Natural killer cell treated with Interleukin-12 subunit alpha and Interleukin-12 subunit beta and Interleukin-15 and Interleukin-18, amount 100 ng/mL, for 72 hours (primary cell): ENCODE results near the gene FAR2. TPM values are rescaled to one million over a fixed set of nuclear protein-coding genes. Genes with fewer than 3 reads are reported as not detected.
"Not testable (repeated sequence)": the region's sequence is repeated elsewhere in the genome, so short reads cannot be mapped to it uniquely, and the experiment has no call there.

Experiments
- ATAC-seq, 2 donors: fragments of 150-1000 bp; cut with Tn5 transposase in 1 of 2; sonication (Bioruptor Pico), chemical (Tn5 transposase) in 1 of 2; 2 replicates each; pipeline ENCODE4 v1.10.0; 2021
- DNase-seq: peaks from one replicate; pipeline ENCODE4 v3.0.0; 2022; ENCODE audit warnings: low spot score
- H3K27ac Mint-ChIP-seq, 2 donors: 1 replicate in 1 of 2; 2 replicates in 1 of 2; pipeline ENCODE4 v1.8.0; 2022; ENCODE audit warnings: mixed read lengths in 2 of 2, mild to moderate bottlenecking in 1 of 2, moderate library complexity in 1 of 2
- H3K27me3 Mint-ChIP-seq, 2 donors: 1 replicate in 1 of 2; 2 replicates in 1 of 2; pipeline ENCODE4 v1.8.0; 2022; ENCODE audit warnings: mixed read lengths in 2 of 2
- H3K36me3 Mint-ChIP-seq: one replicate; pipeline ENCODE4 v1.8.0; 2022; ENCODE audit warnings: mixed read lengths
- H3K4me1 Mint-ChIP-seq, 2 donors: 1 replicate in 1 of 2; 2 replicates in 1 of 2; pipeline ENCODE4 v1.8.0; 2022; ENCODE audit warnings: low read depth in 2 of 2, mixed read lengths in 2 of 2, mild to moderate bottlenecking in 1 of 2
- H3K4me3 Mint-ChIP-seq: one replicate; pipeline ENCODE4 v1.8.0; 2022; ENCODE audit warnings: mixed read lengths
- H3K9me3 Mint-ChIP-seq: 2 replicates; pipeline ENCODE4 v1.8.0; 2022; ENCODE audit warnings: mixed read lengths
- total RNA-seq, 2 donors: library from RNA; stranded (reverse); gene quantifications; one replicate each; pipeline ENCODE4 v1.2.3, GENCODE V29; 2022

Gene FAR2
- total RNA-seq, 2 donors from 2014 or later: 13.5 to 38.4 TPM

DNA sequence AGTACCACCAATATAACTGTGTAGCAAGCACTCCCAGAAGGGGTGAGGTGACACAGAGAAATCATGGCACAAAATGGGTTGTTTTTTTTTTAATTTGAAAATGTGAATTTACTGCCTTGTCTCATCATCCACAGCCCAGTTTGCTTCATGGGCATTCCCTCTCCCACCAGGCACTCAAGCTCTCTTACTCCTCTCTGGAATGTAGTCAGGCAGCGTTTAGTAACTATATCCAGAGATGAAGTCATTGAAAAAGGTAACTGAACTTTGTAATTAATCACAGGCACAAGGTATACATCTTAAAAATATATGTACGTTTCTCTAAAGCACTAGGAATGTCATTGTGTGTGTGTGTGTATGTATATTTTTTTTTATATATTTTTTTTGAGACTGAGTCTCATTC is 91.4 kb downstream of the FAR2 start:
- H3K4me3 Mint-ChIP-seq: no peak overlapping the region

DNA sequence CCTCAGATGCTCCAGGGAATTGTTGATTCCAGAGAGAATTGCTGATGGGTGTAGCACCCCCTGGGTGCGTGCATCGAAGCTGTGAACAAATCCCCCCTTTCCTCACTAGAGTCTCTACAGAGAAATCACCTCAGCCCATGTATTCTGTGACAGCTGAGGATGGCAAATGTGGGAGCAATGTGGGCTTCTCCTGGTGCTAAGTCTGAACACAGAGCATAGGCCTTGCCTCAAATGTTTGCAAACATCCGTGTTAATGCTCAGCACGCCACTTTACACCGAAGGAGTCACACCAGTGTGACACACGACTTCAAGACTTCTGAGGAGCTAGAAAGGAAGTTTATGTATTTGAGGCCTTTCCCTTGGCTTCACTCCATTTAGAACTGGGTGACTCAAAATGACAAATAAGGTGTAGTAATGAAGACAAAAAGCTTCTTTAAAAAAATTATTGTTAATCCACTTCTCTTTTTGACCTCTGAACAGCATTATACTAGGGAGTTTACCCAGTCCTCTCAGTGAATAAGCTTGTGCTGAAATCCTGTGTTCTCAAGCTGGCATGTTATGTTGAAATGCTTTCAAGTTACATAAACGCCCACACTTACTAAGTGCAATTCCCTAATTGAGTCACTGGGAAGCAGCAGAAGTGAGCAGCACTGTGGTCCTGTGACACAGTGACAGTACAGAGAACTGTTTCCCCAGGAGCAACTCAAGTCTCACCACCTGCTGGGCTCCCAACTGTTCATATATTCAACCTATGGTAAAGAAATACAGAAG is 92.9 kb downstream of the FAR2 start:
- Mint-ChIP-seq H3K4me1 (peaks cover 20 to 36% of the 10 kb centered on the region in 2 donors), H3K4me3 (peak overlapping the region; percentile 46), H3K27me3 (no peaks in the 10 kb centered on the region), H3K9me3 (no peaks in the 10 kb centered on the region), H3K36me3 (no peaks in the 10 kb centered on the region), H3K27ac (peak overlapping the region; percentile 76 to 84)
- DNase-seq (peak; percentile 69), ATAC-seq (peak; percentile 93 to 94)

More for the DNA sequence above, 91.4 kb downstream of the FAR2 start:
- Mint-ChIP-seq H3K36me3 (no peaks in the 10 kb centered on the region), H3K27me3 (no peaks in the 10 kb centered on the region), H3K4me1 (peaks cover 20 to 31% of the 10 kb centered on the region in 2 donors), H3K27ac (no peak overlapping the region), H3K9me3 (no peaks in the 10 kb centered on the region)
- no peak for ATAC-seq
- DNase-seq: no peak

DNA sequence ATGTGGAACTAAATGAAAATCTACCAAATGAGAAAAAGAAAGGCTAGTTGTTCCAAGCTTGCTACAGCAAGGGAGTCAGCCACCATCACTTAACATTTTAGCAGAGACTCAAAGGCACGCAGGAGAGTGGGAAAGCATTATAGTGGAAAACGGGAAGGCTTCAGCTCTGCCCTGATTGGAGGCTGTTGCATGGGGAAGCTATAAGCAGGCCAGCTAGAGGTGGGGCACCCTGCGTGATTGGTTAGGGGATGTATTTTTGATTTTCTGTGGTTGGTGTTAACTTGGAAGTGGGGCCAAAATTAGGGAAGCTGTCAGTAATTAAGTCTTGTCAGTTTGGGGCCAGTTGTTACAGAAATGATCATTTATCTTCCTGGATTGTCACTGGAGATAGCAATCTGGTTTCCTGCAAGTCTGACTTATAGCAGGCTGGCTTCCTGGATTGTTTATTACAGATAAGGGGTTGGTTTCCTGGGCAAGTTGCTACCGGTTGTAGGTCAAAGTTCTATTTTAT is 93.9 kb downstream of the FAR2 start:
- no peaks in the 10 kb centered on the region for H3K36me3 Mint-ChIP-seq
- H3K4me1 Mint-ChIP-seq: peaks cover 20 to 36% of the 10 kb centered on the region in 2 donors
- no peaks in the 10 kb centered on the region for H3K27me3 Mint-ChIP-seq
- peak overlapping the region; percentile 46 for H3K4me3 Mint-ChIP-seq
- ATAC-seq (no peak), DNase-seq (no peak)
- H3K27ac Mint-ChIP-seq: peak overlapping the region; percentile 76 to 84
- H3K9me3 Mint-ChIP-seq: no peaks in the 10 kb centered on the region

DNA sequence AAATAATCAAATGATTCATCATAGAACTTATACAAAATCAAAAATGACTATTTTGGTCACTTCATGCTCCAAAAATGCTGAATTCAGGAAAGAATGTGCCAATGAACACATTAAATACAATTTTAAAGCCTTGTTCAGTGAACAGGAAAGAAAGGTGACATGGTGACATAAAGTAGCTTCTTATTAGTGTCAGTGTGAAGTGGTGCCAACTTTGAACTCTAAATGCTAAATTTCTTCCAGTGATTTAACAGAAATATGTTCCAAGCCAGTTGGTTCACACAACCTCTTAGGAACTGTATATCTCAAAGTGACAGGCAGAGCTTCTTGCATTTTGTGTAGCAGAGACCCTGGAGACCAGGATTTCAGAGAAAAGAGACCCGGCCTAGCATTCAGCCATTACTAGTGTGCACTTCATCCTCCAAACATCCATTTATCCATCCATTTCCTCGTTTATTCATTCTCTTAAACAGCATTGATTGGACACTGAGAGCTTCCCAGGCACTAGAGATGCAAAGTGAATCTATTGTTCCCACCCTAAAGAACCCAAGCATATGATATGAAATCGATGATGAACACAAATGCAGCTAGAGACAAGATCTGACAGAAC is 95.2 kb downstream of the FAR2 start:
- Mint-ChIP-seq H3K27me3 (no peaks in the 10 kb centered on the region), H3K4me1 (peaks cover 20 to 36% of the 10 kb centered on the region in 2 donors), H3K9me3 (no peaks in the 10 kb centered on the region), H3K4me3 (no peak overlapping the region), H3K27ac (peak overlapping the region in 1 of 2 donors; percentile 38), H3K36me3 (no peaks in the 10 kb centered on the region)
- ATAC-seq (no peak), DNase-seq (no peak)

DNA sequence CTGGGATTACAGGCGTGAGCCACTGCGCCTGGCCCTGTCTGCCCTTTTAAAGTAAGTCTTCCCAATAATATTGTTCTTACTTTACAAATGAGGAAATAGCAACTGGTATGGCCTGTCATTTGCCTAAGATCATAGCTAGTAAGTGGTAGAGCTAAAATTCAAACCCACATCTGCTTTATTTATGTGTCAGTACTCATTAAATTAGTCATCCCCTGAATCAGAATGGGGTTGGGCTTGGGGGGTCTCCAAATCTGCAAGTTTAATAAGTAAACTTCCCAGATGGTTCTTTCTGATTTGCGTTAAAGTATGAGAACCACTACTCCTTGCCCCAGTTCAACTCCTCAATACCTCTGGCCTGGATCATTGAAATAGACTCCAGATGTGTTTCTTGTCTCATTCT is 96.2 kb downstream of the FAR2 start:
- no peak for DNase-seq
- Mint-ChIP-seq H3K4me3 (no peak overlapping the region), H3K4me1 (peaks cover 20 to 36% of the 10 kb centered on the region in 2 donors), H3K27me3 (no peaks in the 10 kb centered on the region), H3K9me3 (no peaks in the 10 kb centered on the region), H3K27ac (no peak overlapping the region), H3K36me3 (no peaks in the 10 kb centered on the region)
- no peak for ATAC-seq

DNA sequence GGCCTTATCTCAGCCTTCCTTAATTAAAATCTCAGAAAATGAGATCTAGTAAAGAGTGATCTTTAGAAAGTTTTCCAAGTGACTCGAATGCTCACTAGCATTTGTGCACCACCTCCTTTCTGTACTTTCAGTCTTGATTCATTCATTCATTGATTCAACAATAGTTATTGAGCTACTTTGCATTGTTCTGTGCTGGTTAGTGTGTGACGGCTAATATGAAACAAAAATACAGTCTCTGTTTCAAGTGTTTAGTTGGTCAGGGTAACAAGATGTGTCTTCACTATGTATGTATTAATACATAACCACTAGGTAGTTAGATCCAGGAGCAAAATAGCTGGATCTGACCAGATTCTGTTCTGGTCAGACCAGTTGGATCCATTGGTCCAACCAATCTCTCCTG is 100.9 kb downstream of the FAR2 start:
- Mint-ChIP-seq H3K27me3 (no peaks in the 10 kb centered on the region), H3K36me3 (no peaks in the 10 kb centered on the region), H3K4me1 (peaks cover 0 to 6% of the 10 kb centered on the region in 2 donors), H3K4me3 (no peak overlapping the region), H3K27ac (no peak overlapping the region), H3K9me3 (no peaks in the 10 kb centered on the region)
- DNase-seq (no peak), ATAC-seq (no peak)

DNA sequence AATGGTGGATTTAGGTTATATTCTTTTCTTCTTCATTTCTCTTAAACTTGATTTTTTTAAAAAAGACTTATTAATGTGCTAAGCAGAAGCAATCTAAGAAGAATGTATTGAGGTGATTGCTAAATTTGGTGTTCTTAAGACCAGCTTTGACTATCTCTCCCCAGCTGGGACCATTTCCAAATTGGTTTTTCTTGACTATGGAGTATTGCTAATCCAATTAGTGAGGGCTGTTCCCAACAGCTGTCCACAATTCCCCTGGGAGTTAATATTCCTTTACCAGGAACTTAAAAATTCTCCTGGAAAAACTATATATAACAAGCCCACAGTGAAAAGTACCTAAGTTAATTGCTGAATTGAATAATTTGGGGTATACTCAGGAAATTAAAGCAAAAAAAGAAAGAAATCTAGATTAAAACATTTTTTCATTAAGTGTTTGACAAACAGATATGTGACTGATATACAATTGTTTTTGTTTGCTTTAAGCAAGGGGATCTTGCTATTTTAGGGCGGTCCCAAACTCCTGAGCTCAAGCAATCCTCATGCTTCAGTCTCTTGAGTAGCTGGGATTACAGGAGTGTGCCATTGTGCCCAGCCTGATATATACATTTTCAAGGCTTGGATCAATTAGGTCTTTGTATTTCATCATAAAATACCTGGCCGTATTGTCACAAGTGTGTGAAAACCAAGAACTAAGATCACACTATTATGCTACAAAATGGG is 105.0 kb downstream of the FAR2 start:
- no peak for ATAC-seq
- no peak overlapping the region for H3K4me3 Mint-ChIP-seq
- no peak overlapping the region for H3K27ac Mint-ChIP-seq
- no peak for DNase-seq
- H3K36me3 Mint-ChIP-seq: no peaks in the 10 kb centered on the region
- no peaks in the 10 kb centered on the region for H3K9me3 Mint-ChIP-seq
- peaks cover 0 to 5% of the 10 kb centered on the region in 2 donors for H3K4me1 Mint-ChIP-seq
- H3K27me3 Mint-ChIP-seq: peaks cover 0 to 2% of the 10 kb centered on the region in 2 donors

DNA sequence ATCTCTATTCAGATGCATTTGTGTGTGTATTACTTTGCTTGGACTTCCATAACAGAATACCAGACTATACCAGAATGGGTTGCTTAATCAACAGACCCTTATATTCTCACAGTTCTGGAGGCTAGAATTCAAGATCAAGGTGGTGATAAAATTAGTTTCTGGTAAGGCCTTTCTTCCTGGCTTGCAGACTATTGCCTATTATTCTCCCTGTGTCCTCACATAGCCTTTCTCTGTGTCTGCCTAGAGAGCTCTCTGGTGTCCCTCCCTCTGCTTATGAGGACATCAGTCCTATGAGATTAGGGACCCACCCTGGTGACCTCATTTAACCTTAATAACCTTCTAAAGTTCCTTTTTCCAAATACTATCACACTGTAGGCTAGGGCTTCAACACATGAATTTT is 106.0 kb downstream of the FAR2 start:
- no peaks in the 10 kb centered on the region for H3K36me3 Mint-ChIP-seq
- no peak for ATAC-seq

DNA sequence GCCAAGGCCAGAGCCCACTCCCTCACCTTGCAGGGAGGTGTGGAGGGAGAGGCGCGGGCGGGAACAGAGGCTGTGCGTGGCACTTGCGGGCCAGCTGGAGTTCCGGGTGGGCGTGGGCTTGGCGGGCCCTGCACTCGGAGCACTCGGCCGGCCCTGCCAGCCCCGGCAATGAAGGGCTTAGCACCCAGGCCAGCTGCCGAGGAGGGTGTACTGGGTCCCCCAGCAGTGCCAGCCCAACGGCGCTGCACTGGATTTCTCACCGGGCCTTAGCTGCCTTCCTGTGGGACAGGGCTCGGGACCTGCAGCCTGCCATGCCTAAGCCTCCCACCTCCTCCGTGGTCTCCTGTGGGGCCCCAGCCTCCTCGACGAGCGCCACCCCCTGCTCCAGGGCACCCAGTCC is 107.5 kb downstream of the FAR2 start:
- no peak overlapping the region for H3K27ac Mint-ChIP-seq
- peaks cover 13% of the 10 kb centered on the region for H3K36me3 Mint-ChIP-seq
- ATAC-seq: no peak
- H3K4me3 Mint-ChIP-seq: no peak overlapping the region
- peaks cover 8% of the 10 kb centered on the region for H3K9me3 Mint-ChIP-seq
- H3K27me3 Mint-ChIP-seq: peaks cover 0 to 4% of the 10 kb centered on the region in 2 donors
- no peak for DNase-seq
- H3K4me1 Mint-ChIP-seq: peaks cover 0 to 5% of the 10 kb centered on the region in 2 donors

More for the DNA sequence above, 106.0 kb downstream of the FAR2 start:
- Mint-ChIP-seq H3K27ac (no peak overlapping the region), H3K9me3 (no peaks in the 10 kb centered on the region), H3K4me1 (peaks cover 0 to 5% of the 10 kb centered on the region in 2 donors), H3K27me3 (peaks cover 0 to 2% of the 10 kb centered on the region in 2 donors), H3K4me3 (no peak overlapping the region)
- no peak for DNase-seq

DNA sequence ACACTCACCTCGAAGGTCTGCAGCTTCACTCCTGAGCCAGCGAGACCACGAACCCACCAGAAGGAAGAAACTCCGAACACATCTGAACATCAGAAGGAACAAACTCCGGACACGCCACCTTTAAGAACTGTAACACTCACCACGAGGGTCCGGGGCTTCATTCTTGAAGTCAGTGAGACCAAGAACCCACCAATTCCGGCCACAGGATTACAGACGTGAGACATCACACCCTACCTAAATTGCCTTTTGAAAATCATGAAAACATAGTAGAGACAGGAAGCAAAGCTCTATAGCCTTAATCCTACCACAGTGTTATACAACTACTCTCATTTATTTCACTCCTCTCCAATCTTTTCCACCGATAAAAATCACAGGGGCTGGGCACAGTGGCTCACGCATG is 108.6 kb downstream of the FAR2 start:
- H3K4me3 Mint-ChIP-seq: peak overlapping the region; percentile 16
- not testable (repeated sequence) for H3K27me3 Mint-ChIP-seq, DNase-seq

DNA sequence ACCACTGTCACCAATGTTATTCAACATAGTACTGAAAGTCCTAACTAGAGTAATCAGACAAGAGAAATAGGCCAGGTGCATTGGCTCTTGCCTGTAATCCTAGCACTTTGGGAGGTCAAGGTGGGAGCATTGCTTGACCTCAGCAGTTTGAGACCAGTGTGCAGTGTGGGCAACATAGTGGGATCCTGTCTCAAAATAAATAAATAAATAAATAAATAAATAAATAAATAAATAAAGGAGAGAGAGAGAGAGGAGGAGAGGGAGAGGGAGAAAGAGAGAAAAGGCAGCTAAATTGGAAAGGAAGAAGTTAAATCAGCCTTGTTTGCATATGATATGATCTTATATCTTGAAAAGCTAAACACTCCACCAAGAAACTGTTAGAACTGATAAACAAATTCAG is 115.3 kb downstream of the FAR2 start:
- Mint-ChIP-seq H3K36me3 (peaks cover 32% of the 10 kb centered on the region), H3K27me3 (peaks cover 0 to 2% of the 10 kb centered on the region in 2 donors), H3K4me1 (no peaks in the 10 kb centered on the region), H3K27ac (no peak overlapping the region), H3K4me3 (no peak overlapping the region), H3K9me3 (peaks cover 16% of the 10 kb centered on the region)
- DNase-seq: no peak
- ATAC-seq: no peak

More for the DNA sequence above, 108.6 kb downstream of the FAR2 start:
- Mint-ChIP-seq H3K36me3 (peaks cover 21% of the 10 kb centered on the region), H3K27ac (peak overlapping the region in 1 of 2 donors; percentile 39)
- H3K9me3 Mint-ChIP-seq, H3K4me1 Mint-ChIP-seq: not testable (repeated sequence)
- peak; percentile 69 to 77 for ATAC-seq

DNA sequence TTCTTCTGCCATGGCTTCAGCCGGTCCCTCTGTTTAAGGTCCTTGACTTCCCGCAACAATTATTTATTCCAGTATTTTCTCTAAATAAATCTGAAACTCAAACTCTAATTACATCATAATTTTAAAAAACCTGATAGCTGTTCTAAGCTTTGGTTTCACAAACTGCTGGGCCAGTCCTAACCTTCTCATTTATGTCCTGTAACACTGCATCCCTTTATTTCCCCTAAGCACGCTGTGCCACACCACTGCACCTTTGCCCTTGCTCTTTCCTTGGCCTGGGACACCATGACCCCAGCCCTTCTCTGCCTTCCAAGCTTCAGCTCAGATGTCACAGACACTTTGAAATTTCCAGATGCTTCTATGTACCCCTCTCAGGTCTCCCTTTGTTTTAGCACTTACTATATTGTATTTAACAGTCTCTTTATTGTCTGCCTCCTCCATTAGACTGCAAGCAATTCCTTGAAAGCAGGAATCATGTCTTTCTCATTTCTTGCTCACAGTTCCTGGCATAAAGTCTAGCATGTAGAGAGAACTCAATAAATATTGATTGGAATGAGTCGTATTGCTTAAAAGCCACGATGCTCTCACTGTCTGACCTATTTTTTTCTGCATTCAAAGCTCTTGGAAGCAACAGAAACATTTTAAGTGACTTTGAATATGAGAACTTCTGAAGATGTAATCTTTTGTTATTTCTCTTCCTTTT is 120.8 kb downstream of the FAR2 start:
- DNase-seq (no peak), ATAC-seq (no peak)
- H3K9me3 Mint-ChIP-seq: no peaks in the 10 kb centered on the region
- no peak overlapping the region for H3K27ac Mint-ChIP-seq
- no peak overlapping the region for H3K4me3 Mint-ChIP-seq
- no peaks in the 10 kb centered on the region for H3K36me3 Mint-ChIP-seq
- no peaks in the 10 kb centered on the region for H3K4me1 Mint-ChIP-seq
- no peaks in the 10 kb centered on the region for H3K27me3 Mint-ChIP-seq

DNA sequence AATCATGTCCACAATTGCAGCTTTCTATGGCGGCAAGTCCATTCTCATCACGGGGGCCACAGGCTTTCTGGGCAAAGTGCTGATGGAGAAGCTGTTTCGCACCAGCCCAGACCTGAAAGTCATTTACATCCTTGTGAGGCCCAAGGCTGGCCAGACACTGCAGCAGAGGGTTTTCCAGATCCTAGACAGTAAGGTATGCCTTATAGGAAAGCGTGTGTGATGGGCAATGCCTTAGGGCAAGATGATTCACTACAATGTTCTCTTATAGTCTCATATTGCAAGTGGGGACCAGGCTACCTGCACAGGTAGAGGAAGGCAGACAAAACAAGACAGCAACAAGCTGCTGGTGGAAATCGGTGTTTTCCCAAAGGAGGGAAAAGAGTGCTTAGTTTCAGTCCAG is 121.4 kb downstream of the FAR2 start:
- DNase-seq (no peak), ATAC-seq (no peak)
- no peaks in the 10 kb centered on the region for H3K27me3 Mint-ChIP-seq
- H3K9me3 Mint-ChIP-seq: no peaks in the 10 kb centered on the region
- H3K36me3 Mint-ChIP-seq: no peaks in the 10 kb centered on the region
- H3K4me3 Mint-ChIP-seq: no peak overlapping the region
- no peak overlapping the region for H3K27ac Mint-ChIP-seq
- no peaks in the 10 kb centered on the region for H3K4me1 Mint-ChIP-seq
